WERI-Rb-1 (cell line): ENCODE data around the gene PDZRN3.

Experiments used
- DNase-seq: peaks from one replicate; pipeline ENCODE4 v3.0.0-alpha.2; 2020
- H3K27ac ChIP-seq: fragments of 250-450 bp; sonication (Bioruptor Pico); 2 replicates; pipeline ENCODE4 v1.5.1; 2020; ENCODE audit warnings: mild to moderate bottlenecking, moderate library complexity
- H3K27me3 ChIP-seq: fragments of 250-450 bp; sonication (Bioruptor Pico); 2 replicates; pipeline ENCODE4 v1.5.1; 2021; ENCODE audit warnings: mild to moderate bottlenecking, low read depth, moderate library complexity; ENCODE audit not compliant: insufficient read depth, severe bottlenecking
- H3K36me3 ChIP-seq: fragments of 250-450 bp; sonication (Bioruptor Pico); 2 replicates; pipeline ENCODE4 v1.5.1; 2020; ENCODE audit warnings: mild to moderate bottlenecking, moderate library complexity
- H3K4me3 ChIP-seq: 2 replicates; pipeline ENCODE4 v1.5.1; 2011; ENCODE audit warnings: low read depth, mild to moderate bottlenecking, control low read depth, low read length
- H3K9me3 ChIP-seq: fragments of 250-450 bp; sonication (Bioruptor Pico); 2 replicates; pipeline ENCODE4 v1.5.1; 2021; ENCODE audit warnings: mild to moderate bottlenecking, moderate library complexity; ENCODE audit not compliant: severe bottlenecking
- TF ChIP-seq, protein P1 (sequence below): IDR thresholded peaks from 2 replicates; pipeline ENCODE4 v1.5.1; 2011; ENCODE audit warnings: low read depth, mild to moderate bottlenecking, control low read depth, inconsistent platforms, low read length

PDZRN3 gene

GRCh38 chr3:73453666-73454065 is 171.1 kb downstream of the PDZRN3 start:
- H3K27me3 ChIP-seq, result no peaks in the 10 kb centered on the region
- H3K27ac ChIP-seq, result no peak overlapping the region
- TF ChIP-seq, protein P1, sequence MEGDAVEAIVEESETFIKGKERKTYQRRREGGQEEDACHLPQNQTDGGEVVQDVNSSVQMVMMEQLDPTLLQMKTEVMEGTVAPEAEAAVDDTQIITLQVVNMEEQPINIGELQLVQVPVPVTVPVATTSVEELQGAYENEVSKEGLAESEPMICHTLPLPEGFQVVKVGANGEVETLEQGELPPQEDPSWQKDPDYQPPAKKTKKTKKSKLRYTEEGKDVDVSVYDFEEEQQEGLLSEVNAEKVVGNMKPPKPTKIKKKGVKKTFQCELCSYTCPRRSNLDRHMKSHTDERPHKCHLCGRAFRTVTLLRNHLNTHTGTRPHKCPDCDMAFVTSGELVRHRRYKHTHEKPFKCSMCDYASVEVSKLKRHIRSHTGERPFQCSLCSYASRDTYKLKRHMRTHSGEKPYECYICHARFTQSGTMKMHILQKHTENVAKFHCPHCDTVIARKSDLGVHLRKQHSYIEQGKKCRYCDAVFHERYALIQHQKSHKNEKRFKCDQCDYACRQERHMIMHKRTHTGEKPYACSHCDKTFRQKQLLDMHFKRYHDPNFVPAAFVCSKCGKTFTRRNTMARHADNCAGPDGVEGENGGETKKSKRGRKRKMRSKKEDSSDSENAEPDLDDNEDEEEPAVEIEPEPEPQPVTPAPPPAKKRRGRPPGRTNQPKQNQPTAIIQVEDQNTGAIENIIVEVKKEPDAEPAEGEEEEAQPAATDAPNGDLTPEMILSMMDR, result no peak
- no peaks in the 10 kb centered on the region for H3K36me3 ChIP-seq
- H3K4me3 ChIP-seq, result no peak overlapping the region
- no peaks in the 10 kb centered on the region for H3K9me3 ChIP-seq
- DNase-seq, result no peak

DNA sequence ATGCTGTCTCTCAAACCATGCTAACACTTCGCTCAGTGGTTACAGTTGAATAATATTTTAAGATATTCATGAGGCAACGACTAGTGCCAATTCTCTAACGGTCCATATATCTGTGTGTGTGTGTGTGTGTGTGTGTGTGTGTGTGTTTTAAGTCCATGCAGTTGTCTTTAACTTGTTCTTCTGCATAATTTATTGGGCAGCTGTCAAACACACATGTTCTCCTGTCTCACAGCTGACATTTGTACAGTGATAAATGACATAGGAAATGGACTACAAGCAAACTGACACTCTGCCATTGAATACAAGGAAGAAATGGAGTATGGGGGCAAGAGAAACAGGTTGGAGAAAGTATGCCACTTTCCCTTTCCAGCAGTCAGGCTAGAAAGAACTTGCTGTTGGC is 172.0 kb downstream of the PDZRN3 start:
- no peaks in the 10 kb centered on the region for H3K36me3 ChIP-seq
- no peak overlapping the region for H3K27ac ChIP-seq
- H3K27me3 ChIP-seq, result no peaks in the 10 kb centered on the region
- DNase-seq, result no peak
- no peak overlapping the region for H3K4me3 ChIP-seq
- TF ChIP-seq, protein P1, result no peak
- no peaks in the 10 kb centered on the region for H3K9me3 ChIP-seq

DNA sequence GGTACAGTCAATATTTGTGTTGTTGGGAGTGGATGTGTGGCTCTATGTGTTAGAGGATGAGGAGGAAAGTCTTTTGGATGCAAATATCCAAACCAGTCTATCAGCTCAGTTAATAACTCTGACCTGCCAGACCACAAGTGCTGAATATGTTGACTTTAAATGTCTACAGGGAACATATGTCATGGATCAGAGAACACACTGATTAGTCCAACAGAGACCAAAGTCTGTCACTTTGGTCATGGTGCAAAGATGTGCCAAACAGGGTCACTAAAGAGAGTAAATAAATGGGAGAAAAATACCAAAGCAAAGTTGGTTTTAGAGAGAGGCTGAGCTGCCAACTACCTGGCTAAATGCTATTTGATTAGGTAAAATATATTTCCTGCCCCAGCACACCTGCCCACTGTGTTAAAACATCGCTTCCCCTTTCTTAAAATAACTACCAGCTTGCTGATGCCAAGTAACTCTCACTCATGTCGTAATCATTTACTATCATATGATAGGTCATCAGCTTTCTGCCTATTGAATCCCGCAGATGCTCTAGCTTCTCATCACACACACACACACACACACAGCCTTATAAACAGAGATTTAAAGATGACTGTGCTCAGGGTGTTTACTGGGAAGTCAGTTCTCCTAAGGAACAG is 173.3 kb downstream of the PDZRN3 start:
- no peak for DNase-seq
- Histone ChIP-seq H3K4me3 (no peak overlapping the region), H3K9me3 (no peaks in the 10 kb centered on the region), H3K27me3 (no peaks in the 10 kb centered on the region), H3K27ac (no peak overlapping the region), H3K36me3 (no peaks in the 10 kb centered on the region)
- TF ChIP-seq, protein P1, result no peak

- no peak overlapping the region for H3K4me3 ChIP-seq
- H3K36me3 ChIP-seq, result no peaks in the 10 kb centered on the region
- H3K27ac ChIP-seq, result no peak overlapping the region
- H3K27me3 ChIP-seq, result no peaks in the 10 kb centered on the region
- no peak for DNase-seq
- no peaks in the 10 kb centered on the region for H3K9me3 ChIP-seq
- TF ChIP-seq, protein P1, result no peak
These were observed 175.0 kb downstream of the PDZRN3 start for GRCh38 chr3:73449774-73450173.

GRCh38 chr3:73448761-73449301 is 175.9 kb downstream of the PDZRN3 start:
- Histone ChIP-seq H3K27ac (no peak overlapping the region; the same call in 1 of the 2 replicates), H3K4me3 (no peak overlapping the region), H3K27me3 (no peaks in the 10 kb centered on the region), H3K36me3 (no peaks in the 10 kb centered on the region), H3K9me3 (no peaks in the 10 kb centered on the region)
- DNase-seq, result no peak
- TF ChIP-seq, protein P1, result no peak

DNA sequence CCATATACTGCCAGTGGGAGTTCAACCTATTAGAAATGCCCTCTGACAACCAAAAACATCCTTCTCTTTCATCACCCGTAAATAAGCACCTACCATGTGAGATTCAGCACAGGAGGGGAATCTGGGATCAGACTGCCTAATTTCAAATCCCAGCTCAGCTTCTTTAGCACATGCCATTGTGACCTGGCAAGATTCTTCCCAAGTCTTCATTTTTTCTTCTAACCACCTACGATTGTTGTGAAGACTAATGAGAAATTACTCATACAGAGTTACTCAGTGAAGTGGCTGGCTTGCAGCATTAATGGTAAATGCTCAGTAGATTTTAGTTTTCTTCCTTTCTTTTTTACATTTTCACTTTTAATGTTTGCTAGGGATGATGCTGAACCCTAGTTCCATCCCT is 176.7 kb downstream of the PDZRN3 start:
- Histone ChIP-seq H3K27ac (no peak overlapping the region), H3K27me3 (no peaks in the 10 kb centered on the region), H3K36me3 (no peaks in the 10 kb centered on the region), H3K9me3 (no peaks in the 10 kb centered on the region), H3K4me3 (no peak overlapping the region)
- TF ChIP-seq, protein P1, result no peak
- DNase-seq, result no peak
